Measurements from ENCODE around the gene AGRN.
"Not testable (repeated sequence)": the region's sequence is repeated elsewhere in the genome, so short reads cannot be mapped to it uniquely, and the experiment has no call there.

Gene AGRN

DNA sequence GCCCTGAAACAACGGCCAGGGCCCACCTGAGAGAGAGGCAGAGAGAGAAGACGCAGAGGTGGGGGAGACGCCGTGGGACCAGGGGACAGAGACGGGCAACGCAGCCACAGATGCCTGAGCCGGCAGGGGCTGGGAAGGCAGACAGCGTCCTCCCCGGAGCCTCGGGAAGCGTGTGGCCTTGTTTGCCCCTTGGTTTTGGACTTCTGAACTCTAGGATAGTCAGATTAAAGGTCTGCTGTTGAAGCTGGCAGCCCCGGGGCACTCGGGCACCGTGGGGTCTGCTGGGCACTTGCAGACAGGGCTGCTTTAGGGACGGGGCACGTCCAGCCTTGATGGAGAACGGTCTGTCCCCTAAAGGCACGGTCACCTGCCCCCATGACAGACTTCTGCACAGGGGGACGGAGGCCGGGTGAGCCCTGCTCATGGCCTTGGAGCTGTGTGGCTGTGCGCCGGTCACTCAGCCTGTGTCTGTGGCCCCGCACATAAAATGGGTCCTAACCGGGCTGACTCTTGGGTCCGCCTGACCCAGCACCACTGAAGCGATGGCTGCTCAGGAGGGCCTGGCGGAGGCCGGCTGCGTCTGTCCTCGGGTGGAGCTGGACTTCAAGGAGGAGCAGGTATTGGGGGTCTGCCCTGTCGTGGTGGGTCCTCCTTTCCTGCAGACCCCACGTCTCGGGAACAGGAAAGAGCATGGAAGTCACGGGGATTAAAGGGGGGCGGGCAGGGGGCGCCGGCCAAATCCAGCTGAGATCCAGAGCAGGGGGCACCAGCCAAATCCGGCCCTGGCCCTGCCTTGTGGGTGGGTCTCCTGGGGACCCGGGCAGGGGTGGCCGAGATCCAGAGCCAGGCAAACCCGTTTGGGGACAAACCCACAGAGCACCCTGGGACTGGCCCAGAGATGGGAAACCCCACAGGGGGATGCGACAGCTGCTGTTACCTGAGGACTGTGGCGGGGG lies 63.8 kb downstream of the AGRN start:
- DNase-seq, result no peak

DNA sequence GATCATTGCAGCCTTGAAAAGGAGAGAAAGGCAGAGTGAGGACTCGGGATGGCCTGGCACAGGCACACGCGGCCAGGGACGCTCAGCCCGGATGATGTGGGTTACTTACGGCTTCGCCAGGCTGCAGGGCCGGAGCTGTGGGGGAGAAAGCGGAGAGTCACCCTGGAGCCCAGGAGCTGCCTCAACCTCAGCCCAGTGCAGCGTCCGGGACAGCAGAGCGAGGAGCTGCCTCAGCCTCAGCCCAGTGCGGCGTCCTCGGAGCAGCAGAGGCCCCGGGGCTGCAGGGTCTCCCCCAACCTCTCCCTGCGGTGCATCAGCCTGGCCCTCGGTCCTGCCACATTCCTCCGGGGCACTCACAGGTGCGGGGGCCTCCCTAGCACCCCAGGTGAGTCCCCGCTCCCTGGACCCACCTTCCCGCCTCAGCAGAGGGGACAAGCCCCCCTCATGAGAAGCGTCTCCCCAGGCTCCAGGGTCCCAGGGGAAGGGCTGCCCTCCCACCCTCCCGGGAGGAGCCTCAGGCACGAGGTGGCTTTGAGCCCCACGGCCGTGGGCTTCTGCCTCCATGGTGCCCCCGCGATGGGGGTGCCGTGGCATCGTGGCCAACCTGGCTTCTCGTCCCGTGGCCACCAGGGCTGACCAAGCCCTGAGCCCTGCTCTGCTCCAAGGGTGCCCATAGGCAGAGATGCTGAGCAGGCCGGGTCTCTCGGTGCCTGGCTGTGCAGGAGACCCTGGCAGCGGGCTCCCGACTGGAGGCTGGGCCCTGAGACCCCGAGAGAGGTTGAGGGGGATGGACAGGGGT lies 64.7 kb downstream of the AGRN start:
- no peak for DNase-seq

DNA sequence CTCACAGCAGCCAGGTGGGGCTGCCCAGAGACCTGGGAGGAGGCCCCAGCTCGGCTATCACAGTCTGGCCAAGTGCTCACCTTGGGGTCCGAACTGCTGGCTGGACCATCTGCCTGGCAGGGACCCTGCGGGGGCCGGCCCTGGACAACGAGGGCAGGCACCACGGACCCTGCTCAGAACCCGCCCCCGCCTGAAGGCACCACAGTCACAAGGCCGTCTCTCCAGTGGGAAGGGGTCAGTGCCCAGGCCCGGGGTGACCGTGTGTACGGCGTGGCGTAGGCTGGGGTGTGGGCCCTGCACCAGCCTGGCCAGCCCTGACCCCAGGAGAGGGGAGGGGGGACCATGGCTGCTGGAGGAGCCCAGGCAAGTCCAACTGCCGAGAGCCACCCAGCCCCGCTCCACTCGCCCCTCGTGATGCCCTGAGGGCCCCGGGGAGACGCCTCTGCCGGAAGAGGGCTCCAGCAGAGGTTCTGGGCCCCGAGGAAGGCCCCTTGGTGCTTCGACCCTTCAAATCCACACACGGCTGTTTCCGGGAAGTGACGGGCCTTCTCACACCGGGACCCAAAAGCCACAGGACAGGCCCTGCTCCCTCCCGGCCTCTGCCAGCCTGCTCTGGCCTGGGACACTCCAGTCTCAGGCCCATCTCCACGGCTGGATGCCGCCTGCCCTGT lies 65.4 kb downstream of the AGRN start:
- no peak for DNase-seq

DNA sequence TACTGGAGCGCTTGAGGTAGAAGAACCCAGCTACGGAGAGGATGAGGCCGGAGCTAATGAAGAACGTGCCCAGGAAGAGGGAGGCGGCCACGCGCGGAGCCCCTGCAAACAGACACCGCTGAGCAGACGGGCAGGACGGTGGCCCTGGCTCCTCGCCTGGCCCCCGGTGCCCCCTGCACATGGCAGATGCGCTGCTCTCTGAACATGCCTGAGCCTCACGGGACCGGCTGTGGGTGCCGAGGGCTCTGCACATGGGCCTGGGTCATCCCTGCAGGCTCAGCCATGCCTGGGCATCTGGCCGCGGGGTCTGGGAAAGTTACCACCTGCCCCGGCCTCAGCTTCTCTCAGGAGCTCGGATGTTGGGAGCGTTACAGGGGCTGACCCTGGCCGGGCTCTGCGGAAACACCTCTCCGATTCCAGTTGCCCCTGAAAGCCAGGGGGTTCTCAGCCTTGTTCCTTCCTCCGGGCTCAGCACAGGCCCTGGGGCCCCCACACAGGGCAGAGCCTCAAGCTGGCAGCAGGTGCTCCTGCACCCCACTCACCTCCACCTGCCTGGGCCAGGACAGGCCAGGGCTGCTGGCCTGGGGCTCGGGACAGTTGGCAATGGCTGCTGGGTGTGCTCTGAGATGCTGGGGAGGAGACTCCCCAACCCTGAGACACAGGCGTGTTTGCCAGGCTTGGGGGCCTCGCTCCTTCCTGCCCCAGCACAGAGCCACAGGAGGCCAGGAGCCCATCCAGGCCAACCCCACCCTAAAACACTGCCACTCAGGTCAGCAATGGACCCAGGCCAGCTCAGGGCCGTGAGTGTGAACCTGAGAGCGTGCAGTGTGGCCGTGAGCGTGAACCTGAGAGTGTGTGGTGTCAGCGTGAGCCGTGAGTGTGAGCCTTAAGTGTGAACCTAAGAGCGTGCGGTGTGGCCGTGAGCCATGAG lies 66.3 kb downstream of the AGRN start:
- DNase-seq, result no peak

DNA sequence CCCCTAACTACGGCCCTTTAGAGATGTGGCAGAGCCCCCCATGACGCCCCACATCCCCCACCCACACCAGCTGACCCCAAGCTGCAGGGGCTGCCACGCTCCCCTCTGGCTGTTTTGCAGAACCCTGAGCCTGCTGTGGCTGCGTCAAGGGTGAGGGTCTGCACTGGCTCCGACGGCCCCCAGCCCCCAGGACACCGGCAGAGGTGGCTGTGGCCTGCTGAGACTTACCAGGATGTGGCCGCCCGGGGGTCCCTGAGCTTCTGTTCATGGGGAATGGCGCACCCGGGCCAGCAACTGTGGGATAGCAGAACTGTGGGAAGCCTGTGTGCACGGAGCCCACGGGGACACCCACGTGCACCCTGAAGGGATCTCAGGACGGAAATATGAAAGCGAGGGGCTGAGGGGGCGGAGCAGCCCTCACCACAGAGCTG lies 67.0 kb downstream of the AGRN start:
- DNase-seq, result no peak

DNA sequence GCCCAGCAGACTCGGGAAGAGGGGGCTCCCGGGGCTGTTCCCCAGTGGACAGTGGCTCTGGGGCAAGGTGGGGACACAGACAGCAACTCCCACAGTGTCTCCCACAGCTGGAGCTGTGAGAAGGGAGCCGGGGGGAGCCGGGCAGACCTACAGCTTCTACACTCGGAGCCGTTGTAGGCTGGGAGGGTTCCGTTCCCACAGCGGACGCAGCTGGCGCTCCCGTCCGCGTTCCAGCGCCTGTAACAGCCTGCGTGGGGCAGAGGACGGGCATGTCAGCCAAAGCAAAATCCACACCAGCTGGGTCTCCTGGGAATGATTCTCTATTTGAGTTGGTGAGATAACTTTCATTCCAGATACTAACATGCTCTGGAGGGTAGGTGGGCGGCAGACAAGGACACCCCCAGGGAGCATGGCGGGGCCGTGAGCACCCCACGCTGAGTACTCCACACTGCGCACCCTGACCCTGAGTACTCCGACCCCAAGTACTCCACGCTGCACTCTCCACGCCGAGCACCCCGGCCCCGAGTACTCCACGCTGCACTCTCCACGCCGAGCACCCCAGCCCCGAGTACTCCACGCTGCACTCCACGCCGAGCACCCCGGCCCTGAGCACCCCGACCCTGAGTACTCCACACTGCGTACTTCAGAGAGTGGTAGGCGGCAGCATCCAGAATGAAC lies 67.6 kb downstream of the AGRN start:
- no peak for DNase-seq

DNA sequence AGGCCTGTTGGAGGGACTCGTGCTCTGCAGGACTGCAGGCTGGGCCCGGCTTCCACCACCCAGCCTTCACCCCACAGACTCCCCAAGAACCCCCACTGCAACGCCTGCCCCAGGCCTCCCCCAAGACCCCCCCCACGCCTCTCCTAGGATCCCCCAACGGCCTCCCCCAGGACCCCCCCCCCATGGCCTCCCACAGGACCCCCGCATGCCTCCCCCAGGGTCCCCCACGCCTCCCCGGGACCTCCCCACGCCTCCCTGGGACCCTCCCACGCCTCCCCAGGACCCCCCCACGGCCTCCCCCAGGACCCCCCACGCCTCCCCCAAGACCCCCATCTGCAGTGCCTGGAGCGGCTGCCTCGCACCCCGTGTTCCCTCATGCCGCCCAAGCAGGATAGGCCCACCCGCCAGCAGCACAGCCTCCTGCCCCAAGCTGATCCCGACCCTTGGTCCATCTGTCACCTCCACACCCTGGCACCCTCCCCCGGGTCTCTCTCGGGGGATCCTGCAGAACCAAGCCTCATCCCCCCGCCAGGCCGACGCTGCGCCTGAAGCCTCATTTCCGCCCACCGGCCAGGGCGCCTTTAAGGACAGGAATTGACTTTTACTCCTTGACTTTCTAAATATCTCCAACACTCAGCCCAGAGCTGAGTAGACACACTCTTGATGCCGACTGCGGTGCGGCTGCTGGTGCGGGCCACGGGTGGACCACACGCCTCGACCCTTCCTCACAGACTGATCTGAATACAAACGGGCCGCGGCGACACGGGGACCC lies 68.3 kb downstream of the AGRN start:
- DNase-seq, result no peak

DNA sequence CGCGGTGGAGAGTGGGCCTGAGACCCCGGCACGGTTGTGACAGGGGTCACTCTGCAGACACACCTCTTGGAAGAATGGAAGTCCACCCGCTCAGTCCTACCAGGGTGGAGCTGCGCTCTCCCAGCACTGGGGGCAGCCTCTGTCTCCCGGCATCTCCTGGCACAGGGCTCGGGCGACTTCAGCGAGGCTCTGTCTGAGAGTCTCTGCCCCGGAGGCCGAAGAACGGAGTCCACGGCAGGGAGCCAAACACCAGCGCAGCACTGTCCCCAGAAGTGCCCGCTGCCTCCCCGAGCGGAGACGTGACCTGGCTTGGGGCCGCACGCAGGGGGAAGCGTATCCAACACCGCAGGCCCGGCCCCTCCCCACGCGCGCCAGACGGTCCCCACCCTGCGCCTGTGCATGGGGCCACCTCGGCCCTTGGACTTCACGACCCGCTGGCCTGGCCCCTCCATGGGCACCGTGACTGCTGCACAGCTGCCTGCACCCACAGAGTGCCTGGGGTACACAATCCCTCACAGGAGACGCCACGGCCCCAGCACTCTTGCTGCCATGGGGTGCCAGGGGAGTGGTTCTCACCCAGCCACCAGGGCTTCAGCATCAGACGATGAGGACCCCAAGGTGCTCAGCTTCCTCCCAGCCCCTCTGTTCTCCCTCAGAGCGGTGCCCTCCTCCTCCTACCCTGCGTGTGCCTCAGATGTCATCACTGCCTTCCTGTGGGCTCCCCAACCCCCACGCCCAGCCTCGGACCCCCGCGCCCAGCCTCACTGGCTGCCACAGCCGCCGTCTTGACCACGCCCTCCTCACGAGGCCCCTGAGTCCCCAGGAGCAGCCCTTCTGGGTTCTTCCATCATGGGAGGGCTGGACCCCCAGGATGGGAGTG lies 69.1 kb downstream of the AGRN start:
- no peak for DNase-seq

DNA sequence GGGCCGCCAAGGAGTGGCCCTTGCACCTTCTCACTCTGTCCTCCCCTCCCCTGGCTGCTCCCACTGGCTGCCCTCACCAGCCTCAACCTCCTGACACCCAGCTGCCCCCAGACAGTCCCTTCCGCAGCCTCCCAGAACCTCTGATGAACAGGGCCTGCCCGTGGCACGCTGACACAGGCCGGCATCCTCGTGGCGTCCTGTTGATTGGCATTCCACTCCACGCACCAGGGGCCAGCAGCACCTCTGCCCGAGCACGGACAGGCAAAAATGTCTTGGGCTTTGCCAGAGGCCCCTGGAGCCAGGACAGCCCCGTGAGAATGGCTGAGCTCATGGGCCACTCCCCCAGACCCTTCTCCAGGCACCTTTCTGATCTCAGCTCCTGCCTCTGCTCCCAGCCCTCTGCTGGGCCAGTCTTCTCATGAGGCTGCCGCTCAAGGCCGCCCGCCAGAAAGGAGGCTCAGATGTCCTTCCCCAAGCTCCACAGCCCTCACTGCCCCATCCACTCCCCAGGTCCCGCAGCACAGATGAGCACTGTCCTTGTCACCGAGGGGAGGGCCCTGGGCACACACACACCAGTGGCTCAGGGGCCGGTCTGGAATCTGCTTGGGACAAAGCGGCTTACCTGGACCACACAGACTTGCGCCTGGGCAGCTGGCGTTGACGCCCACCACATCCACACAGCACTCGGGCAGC lies 70.0 kb downstream of the AGRN start:
- DNase-seq, result no peak

DNA sequence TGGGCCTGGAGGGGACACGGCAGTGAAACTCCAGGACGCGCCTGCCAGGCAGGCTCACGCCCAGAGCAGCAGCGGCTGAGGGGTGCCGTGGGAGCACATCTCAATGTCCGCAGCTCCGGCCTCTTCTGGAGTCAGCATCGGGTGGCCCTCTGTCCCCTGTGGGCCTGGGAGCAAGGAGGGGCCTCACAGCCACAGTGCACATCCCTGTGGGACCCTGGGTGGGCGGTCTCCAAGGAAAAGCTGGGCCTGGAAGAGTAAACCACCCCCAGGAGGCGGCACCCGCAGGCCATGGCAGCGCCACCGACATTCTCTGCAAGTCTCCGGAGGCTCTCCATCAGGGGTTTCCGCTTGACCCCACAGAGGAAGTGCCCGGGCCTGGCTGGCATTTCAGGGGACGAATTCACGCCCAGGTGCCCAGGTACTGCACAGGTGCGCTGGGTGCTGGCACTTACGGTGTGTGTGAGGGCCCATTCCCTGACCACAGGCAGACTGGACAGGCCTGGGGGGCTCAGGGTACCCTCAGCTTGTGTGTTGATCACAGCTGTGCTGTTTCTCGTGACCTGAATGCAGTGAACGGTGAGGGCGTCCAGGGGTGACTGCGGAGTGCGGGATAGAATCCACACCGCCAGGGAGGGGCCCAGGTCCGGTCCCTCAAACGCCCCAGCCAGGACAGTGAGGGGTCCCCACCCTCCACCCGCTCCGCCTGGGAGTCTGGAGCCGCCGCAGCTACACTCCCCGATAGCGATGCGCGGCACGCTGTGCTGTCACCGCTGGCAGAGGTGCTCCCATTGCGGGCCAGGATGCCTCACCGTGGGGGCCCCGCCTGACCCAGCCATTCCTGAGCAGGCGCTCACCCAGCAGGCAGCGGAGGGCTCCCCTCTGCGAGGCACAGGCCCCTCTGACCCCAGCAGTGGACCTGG lies 70.8 kb downstream of the AGRN start:
- no peak for DNase-seq

DNA sequence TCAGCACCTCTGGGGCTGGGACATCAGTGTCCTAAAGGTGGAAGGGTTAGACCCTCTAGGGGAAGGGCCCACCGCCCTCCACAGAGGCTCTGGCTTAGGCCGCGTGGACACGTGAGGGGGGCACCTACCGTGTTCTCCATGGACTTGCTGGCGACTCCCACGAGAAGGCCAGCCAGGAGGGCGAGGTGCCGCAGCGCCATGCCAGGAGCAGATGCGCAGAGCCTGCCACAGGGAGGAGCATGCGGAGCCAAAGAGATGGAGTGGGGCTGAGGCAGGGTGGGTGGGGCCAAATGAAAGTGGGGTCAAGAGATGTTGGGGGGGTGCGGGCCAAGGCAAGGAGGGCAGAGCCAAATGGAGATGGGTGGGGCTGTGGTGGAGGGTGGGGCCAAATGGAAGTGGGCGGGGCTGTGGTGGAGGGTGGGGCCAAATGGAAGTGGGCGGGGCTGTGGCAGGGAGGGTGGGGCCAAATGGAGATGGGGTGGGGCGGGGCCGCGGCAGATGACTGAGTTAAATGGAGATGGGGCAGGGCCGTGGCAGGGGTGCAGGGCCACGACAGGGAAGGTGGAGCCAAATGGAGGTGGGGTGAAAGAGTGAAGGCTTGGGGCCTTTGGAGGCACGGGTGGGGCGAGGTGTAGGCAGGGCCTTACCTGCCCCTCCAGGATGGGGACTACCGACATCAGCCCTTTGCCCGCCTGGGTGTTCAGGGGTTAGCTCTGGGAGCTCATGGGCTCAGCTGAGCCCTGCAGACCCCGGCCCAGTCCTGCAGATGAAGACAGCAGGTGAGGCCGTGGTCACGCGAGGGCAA lies 71.6 kb downstream of the AGRN start:
- no peak for DNase-seq

DNA sequence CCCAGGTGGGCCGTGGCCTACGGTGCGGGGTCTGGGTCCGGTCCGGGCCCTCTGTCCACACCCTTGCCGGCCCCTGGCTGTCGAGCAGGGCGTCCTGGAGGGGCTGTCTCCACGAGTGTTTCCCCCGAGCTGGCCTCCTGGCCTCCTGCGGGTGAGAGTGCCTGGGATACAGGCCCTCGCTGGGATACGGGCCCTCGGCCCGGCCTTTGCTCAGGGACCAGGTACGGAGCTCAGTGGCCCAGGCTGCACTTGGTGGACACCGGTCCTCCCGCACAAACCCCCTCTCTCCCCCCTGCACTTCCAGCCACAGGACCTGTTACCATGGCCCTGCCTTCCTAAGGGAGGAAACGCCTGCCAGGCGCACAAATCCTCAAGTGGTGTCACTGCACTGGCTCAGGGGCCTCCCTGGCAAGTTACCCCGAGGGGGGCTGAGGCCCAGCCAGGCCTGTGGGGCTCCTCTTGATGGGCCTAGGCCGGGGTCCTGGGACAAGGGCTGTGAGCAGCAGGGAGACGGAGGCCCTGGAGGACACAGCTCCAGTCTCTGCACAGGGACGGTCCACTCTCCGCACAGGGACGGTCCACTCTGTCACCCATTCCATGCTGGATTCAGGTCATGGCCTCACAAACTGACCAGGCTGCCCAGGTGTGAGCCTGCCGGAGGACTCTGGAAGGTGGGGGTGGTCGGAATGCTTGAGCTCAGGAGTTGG lies 72.4 kb downstream of the AGRN start:
- no peak for DNase-seq

DNA sequence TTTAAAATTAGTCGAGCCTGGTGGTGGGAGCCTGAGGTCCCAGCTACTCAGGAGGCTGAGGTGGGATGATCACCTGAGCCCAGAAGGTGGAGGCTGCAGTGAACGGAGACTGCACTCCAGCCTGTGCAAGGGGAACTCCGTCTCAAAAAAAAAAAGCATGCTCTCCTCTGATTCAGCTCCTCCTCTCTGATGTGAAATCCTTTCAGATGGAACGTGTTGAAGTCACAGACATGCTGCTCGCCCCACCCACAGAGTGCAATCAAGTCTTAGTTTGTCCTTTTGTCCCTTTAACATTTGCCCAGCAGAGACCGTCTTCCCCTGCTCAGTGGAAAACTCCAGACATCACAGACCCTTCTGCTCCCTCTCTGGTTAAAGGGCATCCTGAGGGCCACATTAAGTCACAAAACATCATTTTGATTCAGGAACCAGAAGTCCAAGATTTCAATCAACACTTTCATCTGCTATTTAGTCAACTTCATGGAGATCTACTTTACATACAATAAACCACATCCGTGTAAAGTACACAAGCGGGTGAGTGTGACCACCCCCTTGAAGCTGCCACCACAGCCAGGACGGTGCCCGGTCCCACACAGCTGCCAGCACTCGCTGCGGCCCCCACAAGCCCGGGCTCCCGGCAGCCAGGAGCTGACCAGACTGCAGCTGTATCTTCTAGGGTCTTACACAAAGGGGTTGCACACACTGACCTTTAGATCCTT lies 73.1 kb downstream of the AGRN start:
- DNase-seq, result no peak

DNA sequence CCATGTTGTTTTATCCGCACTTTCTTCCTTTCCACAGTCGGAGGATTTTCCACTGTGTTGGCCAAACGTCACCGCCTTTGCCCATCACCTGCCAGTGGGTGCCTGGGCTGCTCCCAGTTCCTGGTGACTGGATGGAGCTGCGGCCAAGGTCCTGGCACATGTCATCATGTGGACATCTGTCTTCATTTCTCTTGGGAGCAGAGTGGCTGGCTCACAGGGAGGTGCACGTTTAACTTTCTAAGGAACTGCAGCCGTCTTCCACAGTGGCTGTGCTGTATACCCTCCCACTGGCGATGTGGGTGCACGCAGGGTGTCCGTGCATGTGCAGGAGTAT lies 73.7 kb downstream of the AGRN start:
- no peak for DNase-seq

DNA sequence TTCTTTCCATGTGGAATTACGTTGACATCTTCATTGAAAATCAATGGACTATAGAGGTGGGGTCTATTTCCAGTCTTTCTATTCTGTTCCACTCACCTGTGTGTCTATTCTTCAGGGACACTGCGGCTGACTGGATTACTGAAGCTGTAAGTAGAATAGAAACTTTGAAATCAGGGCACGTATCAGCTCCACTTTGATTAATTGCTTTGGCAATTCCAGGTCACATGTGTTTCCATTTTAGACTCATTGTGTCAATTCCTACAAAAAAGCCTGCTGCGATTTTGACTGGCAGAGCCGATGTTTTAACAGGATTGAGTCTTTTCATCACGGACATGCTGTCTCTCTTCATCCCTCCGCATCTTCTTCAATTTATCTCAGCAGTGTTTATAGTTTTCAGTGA lies 75.1 kb downstream of the AGRN start:
- no peak for DNase-seq

DNA sequence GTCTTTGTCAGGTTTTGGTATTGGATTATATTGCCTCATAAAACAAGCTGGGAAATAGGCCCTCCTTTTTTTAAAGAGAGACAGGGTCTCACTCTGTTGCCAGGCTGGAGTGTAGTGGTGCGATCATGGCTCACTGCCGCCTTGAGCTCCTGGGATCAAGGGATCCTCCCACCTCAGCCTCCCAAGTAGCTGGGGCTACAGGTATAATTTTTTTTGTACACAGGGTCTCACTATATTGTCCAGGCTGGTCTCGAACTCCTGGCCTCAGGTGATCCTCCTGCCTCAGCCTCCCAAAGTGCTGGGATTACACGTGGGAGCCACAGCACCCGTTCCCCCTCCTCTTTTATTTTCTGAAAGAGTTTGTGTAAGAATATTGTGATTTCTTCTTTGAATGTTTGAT lies 76.2 kb downstream of the AGRN start:
- DNase-seq, result not testable (repeated sequence)

Measured in stimulated activated CD4-positive, alpha-beta T cell treated with anti-CD3 and anti-CD28 coated beads, Interleukin-4, amount 100 ng/mL, for 1 hour (primary cell).